Astrocyte (in vitro differentiated cells and primary cell): ENCODE data around the gene MBNL2. TPM values are rescaled to one million over a fixed set of nuclear protein-coding genes. Genes with fewer than 3 reads are reported as not detected.

ENCODE experiments used
- DNase-seq: peaks from one replicate; pipeline ENCODE4 v3.0.0-alpha.2; 2010; ENCODE audit warnings: low read depth
- FAIRE-seq: peaks from 2 replicates; lab custom pipeline; 2011; peaks lifted over from hg19 to GRCh38; lab: Jason Lieb, UNC
- H2AFZ ChIP-seq: 2 replicates; pipeline ENCODE4 v1.6.0; 2012; ENCODE audit warnings: low read depth, low read length, inconsistent platforms
- H3K27ac ChIP-seq: 2 replicates; pipeline ENCODE4 v1.5.1; 2011; ENCODE audit warnings: low read depth, low read length, inconsistent platforms
- H3K27me3 ChIP-seq: 2 replicates; pipeline ENCODE4 v1.6.0; 2011; ENCODE audit warnings: low read length, inconsistent platforms; ENCODE audit not compliant: insufficient read depth
- H3K36me3 ChIP-seq: 2 replicates; pipeline ENCODE4 v1.5.1; 2011; ENCODE audit warnings: low read length, inconsistent platforms; ENCODE audit not compliant: insufficient read depth
- H3K4me1 ChIP-seq: 2 replicates; pipeline ENCODE4 v1.5.1; 2011; ENCODE audit warnings: low read length, inconsistent platforms; ENCODE audit not compliant: insufficient read depth
- H3K4me2 ChIP-seq: 2 replicates; pipeline ENCODE4 v1.6.0; 2012; ENCODE audit warnings: low read length, inconsistent platforms
- H3K4me3 ChIP-seq: 2 replicates; pipeline ENCODE4 v1.5.1; 2011; ENCODE audit warnings: low read depth, mild to moderate bottlenecking, low read length, inconsistent platforms; ENCODE audit not compliant: insufficient read depth
- H3K79me2 ChIP-seq: 2 replicates; pipeline ENCODE4 v1.6.0; 2012; ENCODE audit warnings: mild to moderate bottlenecking, low read length, inconsistent platforms; ENCODE audit not compliant: insufficient read depth
- H3K9ac ChIP-seq: 2 replicates; pipeline ENCODE4 v1.6.0; 2012; ENCODE audit warnings: mild to moderate bottlenecking, low read length, inconsistent platforms
- H3K9me3 ChIP-seq: 2 replicates; pipeline ENCODE4 v1.5.1; 2012; ENCODE audit warnings: low read depth, mild to moderate bottlenecking, low read length, inconsistent platforms; ENCODE audit not compliant: insufficient read depth
- H4K20me1 ChIP-seq: 2 replicates; pipeline ENCODE4 v1.6.0; 2012; ENCODE audit warnings: low read length, inconsistent platforms; ENCODE audit not compliant: insufficient read depth
- H3K27ac Mint-ChIP-seq: one replicate; pipeline ENCODE4 v1.8.0; 2021; ENCODE audit warnings: mild to moderate bottlenecking, mixed read lengths; ENCODE audit not compliant: unreplicated experiment
- H3K27me3 Mint-ChIP-seq: one replicate; pipeline ENCODE4 v1.8.0; 2021; ENCODE audit warnings: low read depth, mixed read lengths; ENCODE audit not compliant: unreplicated experiment
- H3K36me3 Mint-ChIP-seq: one replicate; pipeline ENCODE4 v1.8.0; 2021; ENCODE audit warnings: low read depth, mixed read lengths; ENCODE audit not compliant: unreplicated experiment
- H3K4me1 Mint-ChIP-seq: one replicate; pipeline ENCODE4 v1.8.0; 2021; ENCODE audit warnings: low read depth, mixed read lengths; ENCODE audit not compliant: unreplicated experiment
- H3K4me3 Mint-ChIP-seq: one replicate; pipeline ENCODE4 v1.8.0; 2021; ENCODE audit warnings: mild to moderate bottlenecking, moderate library complexity, mixed read lengths; ENCODE audit not compliant: unreplicated experiment
- H3K9me3 Mint-ChIP-seq: one replicate; pipeline ENCODE4 v1.8.0; 2021; ENCODE audit warnings: mild to moderate bottlenecking, mixed read lengths; ENCODE audit not compliant: unreplicated experiment
- CTCF ChIP-seq: IDR thresholded peaks from 2 replicates; pipeline ENCODE4 v1.5.1; 2011; ENCODE audit warnings: low read depth, mild to moderate bottlenecking, inconsistent platforms, low read length, moderate library complexity; ENCODE audit not compliant: insufficient read depth
- EZH2 ChIP-seq: IDR thresholded peaks from 2 replicates; pipeline ENCODE4 v1.6.1; 2012; ENCODE audit warnings: mild to moderate bottlenecking, low read length, inconsistent platforms; ENCODE audit not compliant: insufficient read depth
- total RNA-seq: library from RNA; stranded (reverse); gene quantifications from 2 replicates; pipeline ENCODE4 v1.2.1, GENCODE V29; 2021

Gene MBNL2
- total RNA-seq, 1 donor from 2014 or later = 66.5 TPM

DNA sequence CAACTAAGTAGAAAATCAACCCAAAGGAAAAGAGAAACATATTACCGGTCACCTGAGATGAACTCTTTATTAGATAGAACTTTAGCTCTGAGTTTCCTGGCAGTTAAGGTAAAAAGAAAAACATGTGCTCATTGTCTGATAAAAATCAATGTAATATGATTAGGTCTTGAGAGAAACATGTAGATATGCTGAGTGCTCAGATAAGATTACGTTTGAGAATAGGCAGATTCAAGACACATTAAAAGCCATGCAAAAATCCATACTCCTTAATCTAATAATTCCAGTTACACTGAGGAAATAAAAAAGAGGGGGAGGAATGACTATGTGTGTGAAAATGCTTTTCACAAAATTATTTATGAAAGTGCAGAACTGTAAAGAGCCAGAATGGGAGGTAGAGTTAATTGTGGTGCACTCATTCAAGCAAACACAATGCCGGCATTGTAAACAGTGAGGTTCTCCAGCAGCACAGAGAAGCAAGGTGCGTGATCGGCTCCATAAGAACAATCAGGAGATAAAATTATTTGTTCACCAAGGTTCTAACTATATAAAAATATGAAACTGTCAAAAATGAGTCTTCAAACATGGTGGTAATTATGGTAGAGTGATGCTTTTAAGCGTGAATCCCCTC lies 88.8 kb downstream of the MBNL2 start:
- H3K36me3 ChIP-seq = no peaks in the 10 kb centered on the region
- H3K4me2 ChIP-seq = no peak overlapping the region
- H3K27ac ChIP-seq = no peak overlapping the region
- H3K4me3 Mint-ChIP-seq = no peak overlapping the region
- DNase-seq = no peak
- no peaks in the 10 kb centered on the region for H3K27me3 Mint-ChIP-seq
- H3K27ac Mint-ChIP-seq = no peak overlapping the region
- no peaks in the 10 kb centered on the region for H3K27me3 ChIP-seq
- TF ChIP-seq EZH2 (no peak), CTCF (no peak)
- H3K4me1 ChIP-seq = peaks cover 39% of the 10 kb centered on the region
- FAIRE-seq = no peak
- H3K9me3 ChIP-seq = no peaks in the 10 kb centered on the region
- no peaks in the 10 kb centered on the region for H3K9me3 Mint-ChIP-seq
- no peak overlapping the region for H3K4me3 ChIP-seq
- H3K36me3 Mint-ChIP-seq = peaks cover 10% of the 10 kb centered on the region
- H2AFZ ChIP-seq = no peak overlapping the region
- peaks cover 50% of the 10 kb centered on the region for H3K4me1 Mint-ChIP-seq
- peaks cover 54% of the 10 kb centered on the region for H4K20me1 ChIP-seq
- peaks cover 76% of the 10 kb centered on the region for H3K79me2 ChIP-seq
- H3K9ac ChIP-seq = no peak overlapping the region

- Histone ChIP-seq H3K4me3 (no peak overlapping the region), H3K27me3 (no peaks in the 10 kb centered on the region), H3K36me3 (no peaks in the 10 kb centered on the region), H3K27ac (no peak overlapping the region), H2AFZ (no peak overlapping the region), H3K4me2 (no peak overlapping the region), H3K79me2 (peaks cover 76% of the 10 kb centered on the region), H4K20me1 (peaks cover 58% of the 10 kb centered on the region), H3K4me1 (peaks cover 30% of the 10 kb centered on the region), H3K9me3 (no peaks in the 10 kb centered on the region), H3K9ac (no peak overlapping the region)
- Mint-ChIP-seq H3K36me3 (peaks cover 15% of the 10 kb centered on the region), H3K9me3 (no peaks in the 10 kb centered on the region), H3K27me3 (no peaks in the 10 kb centered on the region), H3K27ac (no peak overlapping the region), H3K4me1 (peaks cover 39% of the 10 kb centered on the region), H3K4me3 (no peak overlapping the region)
- no peak for FAIRE-seq
- TF ChIP-seq CTCF = no peak
- TF ChIP-seq EZH2 = no peak
- no peak for DNase-seq
These were observed 89.8 kb downstream of the MBNL2 start for GRCh38 chr13:97311956-97312355.

DNA sequence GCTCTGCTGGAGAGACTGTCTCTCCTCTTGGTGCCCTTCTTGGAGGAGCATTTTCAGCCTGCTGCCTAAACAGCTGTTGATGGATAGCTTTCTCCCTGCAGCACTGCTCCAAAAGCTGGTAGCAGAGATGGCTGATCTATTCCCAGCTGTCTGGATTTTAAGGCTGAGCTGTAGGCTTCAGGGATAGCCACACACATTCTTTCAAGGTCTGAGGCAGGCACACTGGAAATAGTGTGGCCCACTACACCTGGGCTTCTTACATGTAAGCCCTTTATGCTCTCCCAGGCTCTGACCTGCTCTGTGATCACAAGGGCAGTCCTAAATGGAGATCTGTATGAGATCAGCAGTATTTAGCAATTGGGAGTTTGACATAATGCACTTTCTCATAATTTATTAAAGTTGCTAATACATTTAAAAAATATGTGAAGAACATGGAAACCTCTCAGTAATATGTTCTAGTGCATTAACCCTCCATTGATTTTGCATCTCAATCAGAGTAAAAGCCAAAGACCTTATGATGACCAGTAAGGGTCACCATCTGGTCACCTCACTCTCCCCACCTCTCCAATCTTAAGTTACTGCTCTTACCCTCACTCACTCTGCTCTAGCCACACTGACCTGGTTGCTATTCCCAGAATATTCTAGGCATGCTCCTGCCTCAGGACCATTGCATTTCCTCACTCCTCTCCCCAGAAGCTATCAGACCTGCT lies 91.6 kb downstream of the MBNL2 start:
- peaks cover 92% of the 10 kb centered on the region for H3K79me2 ChIP-seq
- DNase-seq (no peak), FAIRE-seq (no peak)
- H3K27me3 ChIP-seq = no peaks in the 10 kb centered on the region
- peaks cover 66% of the 10 kb centered on the region for H4K20me1 ChIP-seq
- Mint-ChIP-seq H3K27me3 (no peaks in the 10 kb centered on the region), H3K36me3 (peaks cover 16% of the 10 kb centered on the region), H3K4me3 (no peak overlapping the region), H3K27ac (no peak overlapping the region), H3K9me3 (no peaks in the 10 kb centered on the region), H3K4me1 (peaks cover 25% of the 10 kb centered on the region)
- H3K36me3 ChIP-seq = no peaks in the 10 kb centered on the region
- peaks cover 12% of the 10 kb centered on the region for H3K4me1 ChIP-seq
- no peak overlapping the region for H2AFZ ChIP-seq
- TF ChIP-seq CTCF (no peak), EZH2 (no peak)
- H3K9me3 ChIP-seq = no peaks in the 10 kb centered on the region
- H3K4me3 ChIP-seq = no peak overlapping the region
- no peak overlapping the region for H3K4me2 ChIP-seq
- H3K9ac ChIP-seq = no peak overlapping the region
- no peak overlapping the region for H3K27ac ChIP-seq
